Dendritic cell treated with granulocyte-macrophage colony-stimulating factor and Interleukin-4, amounts not matched to agents 40 ng/mL and 50 ng/mL, for 4 days (primary cell): ENCODE results near the gene FUZ.
A peak's percentile ranks its signal among the peaks of the same experiment; 100 is the strongest.

ENCODE experiments used
- H3K27ac Mint-ChIP-seq: one replicate; pipeline ENCODE4 v1.8.0; 2022; ENCODE audit warnings: mild to moderate bottlenecking, mixed read lengths
- H3K27me3 Mint-ChIP-seq: one replicate; pipeline ENCODE4 v1.8.0; 2022; ENCODE audit warnings: mild to moderate bottlenecking, mixed read lengths
- H3K36me3 Mint-ChIP-seq: one replicate; pipeline ENCODE4 v1.8.0; 2022; ENCODE audit warnings: low read depth, mixed read lengths
- H3K4me1 Mint-ChIP-seq: one replicate; pipeline ENCODE4 v1.8.0; 2022; ENCODE audit warnings: low read depth, mixed read lengths
- H3K4me3 Mint-ChIP-seq: one replicate; pipeline ENCODE4 v1.8.0; 2022; ENCODE audit warnings: mild to moderate bottlenecking, moderate library complexity, mixed read lengths
- H3K9me3 Mint-ChIP-seq: one replicate; pipeline ENCODE4 v1.8.0; 2022; ENCODE audit warnings: mixed read lengths
- intact Hi-C: fragments of 100-400 bp; cut with micrococcal nuclease; formaldehyde crosslinking; loops from one replicate; pipeline ENCODE4 v1.15.0; 2022

FUZ gene

GRCh38 chr19:49812452-49812996, 568 bp downstream of the FUZ start:
- Mint-ChIP-seq H3K4me1 (peaks cover 64% of the 10 kb centered on the region), H3K27me3 (peaks cover 3% of the 10 kb centered on the region), H3K36me3 (peaks cover 30% of the 10 kb centered on the region), H3K4me3 (peak overlapping the region; percentile 84), H3K9me3 (no peaks in the 10 kb centered on the region), H3K27ac (peak overlapping the region; percentile 95)
- intact Hi-C loops = loop anchor here (2.0 kb wide), 2 partner anchors 64 to 172 kb away; partner anchors contain the start of genes AKT1S1, RRAS and TBC1D17

GRCh38 chr19:49811328-49811727, 1.8 kb downstream of the FUZ start:
- Mint-ChIP-seq H3K4me1 (peaks cover 69% of the 10 kb centered on the region), H3K4me3 (no peak overlapping the region), H3K27ac (peak overlapping the region; percentile 95), H3K9me3 (no peaks in the 10 kb centered on the region), H3K27me3 (peaks cover 3% of the 10 kb centered on the region), H3K36me3 (peaks cover 38% of the 10 kb centered on the region)
- intact Hi-C loops = no loop called here

- Mint-ChIP-seq H3K27ac (peak overlapping the region; percentile 89), H3K4me1 (peaks cover 73% of the 10 kb centered on the region), H3K36me3 (peaks cover 52% of the 10 kb centered on the region), H3K9me3 (no peaks in the 10 kb centered on the region), H3K27me3 (peaks cover 3% of the 10 kb centered on the region), H3K4me3 (peak overlapping the region; percentile 94)
- intact Hi-C loops = no loop called here
These were observed 3.1 kb downstream of the FUZ start for GRCh38 chr19:49809941-49810389.

GRCh38 chr19:49809160-49809940, 3.7 kb downstream of the FUZ start:
- Mint-ChIP-seq H3K27ac (peak overlapping the region; percentile 89), H3K36me3 (peaks cover 58% of the 10 kb centered on the region), H3K4me1 (peaks cover 69% of the 10 kb centered on the region), H3K9me3 (no peaks in the 10 kb centered on the region), H3K27me3 (peaks cover 3% of the 10 kb centered on the region), H3K4me3 (peak overlapping the region; percentile 94)
- intact Hi-C loops = no loop called here

GRCh38 chr19:49808711-49809159, 4.4 kb downstream of the FUZ start:
- Mint-ChIP-seq H3K4me1 (peaks cover 65% of the 10 kb centered on the region), H3K36me3 (peaks cover 64% of the 10 kb centered on the region), H3K4me3 (peak overlapping the region; percentile 94), H3K9me3 (no peaks in the 10 kb centered on the region), H3K27ac (peak overlapping the region; percentile 89), H3K27me3 (peaks cover 3% of the 10 kb centered on the region)
- intact Hi-C loops = no loop called here

- peaks cover 69% of the 10 kb centered on the region for H3K36me3 Mint-ChIP-seq
- intact Hi-C loops = no loop called here
- H3K27ac Mint-ChIP-seq = peak overlapping the region; percentile 89
- peaks cover 3% of the 10 kb centered on the region for H3K27me3 Mint-ChIP-seq
- H3K4me3 Mint-ChIP-seq = peak overlapping the region; percentile 94
- H3K9me3 Mint-ChIP-seq = no peaks in the 10 kb centered on the region
- peaks cover 64% of the 10 kb centered on the region for H3K4me1 Mint-ChIP-seq
These were observed 5.0 kb downstream of the FUZ start for GRCh38 chr19:49807904-49808675.

- intact Hi-C loops = no loop called here
- H3K4me3 Mint-ChIP-seq = no peak overlapping the region
- peak overlapping the region; percentile 89 for H3K27ac Mint-ChIP-seq
These were observed 5.8 kb downstream of the FUZ start for GRCh38 chr19:49807058-49807903.

GRCh38 chr19:49806620-49806959, 6.5 kb downstream of the FUZ start:
- Mint-ChIP-seq H3K4me1 (peaks cover 49% of the 10 kb centered on the region), H3K9me3 (no peaks in the 10 kb centered on the region), H3K36me3 (peaks cover 81% of the 10 kb centered on the region), H3K27ac (peak overlapping the region; percentile 31), H3K27me3 (peaks cover 3% of the 10 kb centered on the region), H3K4me3 (no peak overlapping the region)
- intact Hi-C loops = no loop called here

More at GRCh38 chr19:49807058-49807903, 5.8 kb downstream of the FUZ start:
- peaks cover 74% of the 10 kb centered on the region for H3K36me3 Mint-ChIP-seq
- H3K9me3 Mint-ChIP-seq = no peaks in the 10 kb centered on the region
- H3K27me3 Mint-ChIP-seq = peaks cover 3% of the 10 kb centered on the region
- H3K4me1 Mint-ChIP-seq = peaks cover 56% of the 10 kb centered on the region

- Mint-ChIP-seq H3K27me3 (peaks cover 3% of the 10 kb centered on the region), H3K4me3 (no peak overlapping the region), H3K27ac (peak overlapping the region; percentile 31), H3K4me1 (peaks cover 43% of the 10 kb centered on the region), H3K9me3 (no peaks in the 10 kb centered on the region), H3K36me3 (peaks cover 87% of the 10 kb centered on the region)
- intact Hi-C loops = no loop called here
These were observed 7.1 kb downstream of the FUZ start for GRCh38 chr19:49805822-49806619.

- H3K36me3 Mint-ChIP-seq = peaks cover 99% of the 10 kb centered on the region
- no peaks in the 10 kb centered on the region for H3K9me3 Mint-ChIP-seq
- intact Hi-C loops = no loop called here
- no peak overlapping the region for H3K4me3 Mint-ChIP-seq
- H3K27me3 Mint-ChIP-seq = no peaks in the 10 kb centered on the region
- no peak overlapping the region for H3K27ac Mint-ChIP-seq
- H3K4me1 Mint-ChIP-seq = peaks cover 24% of the 10 kb centered on the region
These were observed 9.6 kb downstream of the FUZ start for GRCh38 chr19:49803529-49803856.

- Mint-ChIP-seq H3K4me1 (peaks cover 19% of the 10 kb centered on the region), H3K27me3 (no peaks in the 10 kb centered on the region), H3K9me3 (no peaks in the 10 kb centered on the region), H3K36me3 (peaks cover 99% of the 10 kb centered on the region), H3K4me3 (no peak overlapping the region), H3K27ac (peak overlapping the region; percentile 55)
- intact Hi-C loops = no loop called here
These were observed 10.1 kb downstream of the FUZ start for GRCh38 chr19:49802836-49803528.

GRCh38 chr19:49801966-49802661, 11.0 kb downstream of the FUZ start:
- H3K27ac Mint-ChIP-seq = peak overlapping the region; percentile 55
- no peak overlapping the region for H3K4me3 Mint-ChIP-seq
- intact Hi-C loops = no loop called here
- H3K36me3 Mint-ChIP-seq = peaks cover 99% of the 10 kb centered on the region
- H3K27me3 Mint-ChIP-seq = no peaks in the 10 kb centered on the region
- H3K4me1 Mint-ChIP-seq = peaks cover 10% of the 10 kb centered on the region
- no peaks in the 10 kb centered on the region for H3K9me3 Mint-ChIP-seq
